ENCODE data around the gene ELANE. TPM values are rescaled to one million over a fixed set of nuclear protein-coding genes. Genes with fewer than 3 reads are reported as not detected.

The ELANE gene
- total and polyA plus RNA-seq, 9 of the 15 experiments (the other 6 are each of a cell fraction or from before 2014, with no cell fraction given) = not detected

- TF ChIP-seq PKNOX1 (IDR thresholded peaks at IDR 0.05) (peak; percentile 40; the same call in 1 of the 2 replicates), FOXJ2 (tag; IDR thresholded peaks at IDR 0.05) (no peak), CBX3 (IDR thresholded peaks at IDR 0.05; ENCODE audit: borderline replicate concordance in 1 of 2, low read length in 2 of 2) (no peak), ZNF696 (CRISPR knock-in tag; conservative IDR thresholded peaks at IDR 0.05) (no peak), SP1 (CRISPR knock-in tag; IDR thresholded peaks at IDR 0.05) (0 out of 2 replicates have a peak, but pooled peaks have one; percentile 19), CEBPB (tag; IDR thresholded peaks at IDR 0.05) (peak; percentile 81), ZFP91 (CRISPR knock-in tag; IDR thresholded peaks at IDR 0.05) (no peak), ESRRA (IDR thresholded peaks at IDR 0.05; ENCODE audit: borderline replicate concordance, low read depth) (no peak), DDX20 (tag; IDR thresholded peaks at IDR 0.05; ENCODE audit: low read depth) (no peak), PBX2 (CRISPR knock-in tag; IDR thresholded peaks at IDR 0.05; ENCODE audit: low read depth) (no peak), PBX2 (tag; conservative IDR thresholded peaks at IDR 0.05; ENCODE audit: low read depth) (no peak), EHMT2 (IDR thresholded peaks at IDR 0.05) (no peak), ZC3H8 (IDR thresholded peaks at IDR 0.05) (no peak), MCM5 (IDR thresholded peaks at IDR 0.05; ENCODE audit: low read depth) (no peak), PHF8 (IDR thresholded peaks at IDR 0.05; ENCODE audit: borderline replicate concordance, low read length) (peak; percentile 45; the same call in 1 of the 2 replicates), SIN3A (IDR thresholded peaks at IDR 0.05; ENCODE audit: borderline replicate concordance in 2 of 2, control insufficient read depth in 1 of 2, low read depth in 2 of 2, low read length in 2 of 2) (no peak), RBFOX2 (IDR thresholded peaks at IDR 0.05; ENCODE audit: low read depth, low read length) (peak; percentile 24; the same call in 1 of the 2 replicates), RAD21 (CRISPR knock-in tag; conservative IDR thresholded peaks at IDR 0.05 in 1 of 2, IDR thresholded peaks at IDR 0.05 in 1 of 2) (peak in 1 of 2 experiments; percentile 25; a peak in 1 of 4 replicates), RAD51 (IDR thresholded peaks at IDR 0.05; ENCODE audit: borderline replicate concordance, low read depth) (no peak), RBM22 (IDR thresholded peaks at IDR 0.05; ENCODE audit: low read depth, low read length, poor library complexity, severe bottlenecking) (no peak)
Observed at GRCh38 chr19:858868-859843, 7.1 kb downstream of the ELANE start, which contains the start of gene CFD (continued).
